GM12873 (cell line): Measurements from ENCODE around the gene ALPK3.

ENCODE experiments used
- CTCF ChIP-seq: IDR thresholded peaks from 2 replicates; pipeline ENCODE4 v1.5.1; 2012; ENCODE audit warnings: low read depth, mild to moderate bottlenecking, moderate library complexity, low read length, control low read depth; ENCODE audit not compliant: insufficient read depth; ENCODE audit errors: missing control alignments

Gene ALPK3

GRCh38 chr15:84859144-84859543 is 42.0 kb downstream of the ALPK3 start:
- TF ChIP-seq CTCF = no peak

GRCh38 chr15:84859651-84860050 is 42.5 kb downstream of the ALPK3 start:
- TF ChIP-seq CTCF = no peak

GRCh38 chr15:84861781-84862180 is 44.6 kb downstream of the ALPK3 start:
- TF ChIP-seq CTCF = no peak

GRCh38 chr15:84862214-84862975 is 45.2 kb downstream of the ALPK3 start:
- no peak for TF ChIP-seq CTCF

- TF ChIP-seq CTCF = no peak
These were observed 46.6 kb downstream of the ALPK3 start for GRCh38 chr15:84863565-84864443.

GRCh38 chr15:84864444-84864795 is 47.3 kb downstream of the ALPK3 start:
- no peak for TF ChIP-seq CTCF

- TF ChIP-seq CTCF = no peak
These were observed 48.0 kb downstream of the ALPK3 start for GRCh38 chr15:84865074-84865569.
